GM12864 (cell line): ENCODE results near the gene TMEM134.

ENCODE experiments used
- DNase-seq: peaks from one replicate; pipeline ENCODE4 v3.0.0-alpha.2; 2011; ENCODE audit warnings: low read depth
- H3K4me3 ChIP-seq: 2 replicates; pipeline ENCODE4 v1.5.1; 2011; ENCODE audit warnings: mild to moderate bottlenecking, low read depth, low read length, control low read depth
- CTCF ChIP-seq: IDR thresholded peaks from 2 replicates; pipeline ENCODE4 v1.5.1; 2011; ENCODE audit warnings: low read depth, mild to moderate bottlenecking, moderate library complexity, low read length, control low read depth, inconsistent platforms; ENCODE audit errors: missing control alignments

The TMEM134 gene

GRCh38 chr11:67499808-67500483 lies 30.9 kb upstream of the TMEM134 start:
- no peak overlapping the region for H3K4me3 ChIP-seq
- no peak for DNase-seq
- no peak for TF ChIP-seq CTCF

GRCh38 chr11:67498544-67498972 lies 29.5 kb upstream of the TMEM134 start:
- H3K4me3 ChIP-seq = no peak overlapping the region
- DNase-seq = no peak
- no peak for TF ChIP-seq CTCF

- no peak overlapping the region for H3K4me3 ChIP-seq
- no peak for DNase-seq
- TF ChIP-seq CTCF = no peak
Observed at GRCh38 chr11:67497656-67498291, 28.7 kb upstream of the TMEM134 start.

GRCh38 chr11:67496113-67496512 lies 27.1 kb upstream of the TMEM134 start:
- no peak overlapping the region for H3K4me3 ChIP-seq
- TF ChIP-seq CTCF = no peak
- no peak for DNase-seq

GRCh38 chr11:67495234-67496005 lies 26.4 kb upstream of the TMEM134 start:
- no peak for TF ChIP-seq CTCF
- DNase-seq = no peak
- H3K4me3 ChIP-seq = no peak overlapping the region

- TF ChIP-seq CTCF = no peak
- no peak overlapping the region for H3K4me3 ChIP-seq
- no peak for DNase-seq
Observed at GRCh38 chr11:67494371-67495233, 25.6 kb upstream of the TMEM134 start.
